HG03196 (cell line): ENCODE data around the gene SEPTIN6.
"Not testable (repeated sequence)": the region's sequence is repeated elsewhere in the genome, so short reads cannot be mapped to it uniquely, and the experiment has no call there.

Source experiments
- ATAC-seq: cut with Tn5 transposase; IDR thresholded peaks from one replicate; pipeline ENCODE4 v1.9.1; 2021; ENCODE audit not compliant: unreplicated experiment

The SEPTIN6 gene

DNA sequence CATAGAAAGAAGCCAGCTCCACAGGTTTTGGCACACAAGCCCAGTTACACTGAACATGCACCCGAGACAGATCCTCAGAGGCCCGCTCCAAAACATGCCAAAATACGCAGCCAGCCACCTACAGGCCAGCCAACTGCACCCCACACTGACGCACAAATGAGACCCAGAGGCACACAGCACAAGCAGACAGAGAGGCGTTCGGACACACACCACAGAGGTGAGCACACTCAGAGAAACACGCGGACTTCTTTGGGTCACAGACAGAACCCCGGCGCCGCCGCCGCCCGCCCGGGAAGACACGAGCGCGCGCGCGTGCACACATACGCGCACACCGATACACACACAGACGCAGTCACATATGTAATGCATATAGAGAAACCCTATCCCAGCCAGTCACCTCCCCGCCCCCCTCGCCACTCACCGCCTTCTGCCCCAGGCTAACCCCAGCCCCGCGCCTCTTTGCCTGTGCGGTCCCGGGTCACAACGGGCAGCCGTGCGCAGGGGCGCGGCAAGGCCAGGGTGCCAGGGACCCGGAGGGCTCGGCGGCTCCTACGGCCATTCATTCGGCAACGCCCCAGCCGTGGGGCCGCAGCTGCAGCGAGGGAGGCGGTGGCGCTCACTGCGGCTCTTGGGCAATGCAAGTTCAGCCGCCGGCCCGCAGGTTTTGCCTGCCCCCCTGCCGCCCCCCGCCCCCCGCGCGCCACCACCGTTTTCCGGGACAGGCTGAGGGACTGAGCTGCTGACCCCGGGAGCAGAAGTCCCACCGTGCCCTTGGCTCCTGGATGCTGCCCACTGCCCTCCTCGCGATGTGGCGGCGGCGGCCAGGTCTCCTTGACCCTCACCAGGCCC, 553 bp downstream of the SEPTIN6 start:
- ATAC-seq, result no peak

DNA sequence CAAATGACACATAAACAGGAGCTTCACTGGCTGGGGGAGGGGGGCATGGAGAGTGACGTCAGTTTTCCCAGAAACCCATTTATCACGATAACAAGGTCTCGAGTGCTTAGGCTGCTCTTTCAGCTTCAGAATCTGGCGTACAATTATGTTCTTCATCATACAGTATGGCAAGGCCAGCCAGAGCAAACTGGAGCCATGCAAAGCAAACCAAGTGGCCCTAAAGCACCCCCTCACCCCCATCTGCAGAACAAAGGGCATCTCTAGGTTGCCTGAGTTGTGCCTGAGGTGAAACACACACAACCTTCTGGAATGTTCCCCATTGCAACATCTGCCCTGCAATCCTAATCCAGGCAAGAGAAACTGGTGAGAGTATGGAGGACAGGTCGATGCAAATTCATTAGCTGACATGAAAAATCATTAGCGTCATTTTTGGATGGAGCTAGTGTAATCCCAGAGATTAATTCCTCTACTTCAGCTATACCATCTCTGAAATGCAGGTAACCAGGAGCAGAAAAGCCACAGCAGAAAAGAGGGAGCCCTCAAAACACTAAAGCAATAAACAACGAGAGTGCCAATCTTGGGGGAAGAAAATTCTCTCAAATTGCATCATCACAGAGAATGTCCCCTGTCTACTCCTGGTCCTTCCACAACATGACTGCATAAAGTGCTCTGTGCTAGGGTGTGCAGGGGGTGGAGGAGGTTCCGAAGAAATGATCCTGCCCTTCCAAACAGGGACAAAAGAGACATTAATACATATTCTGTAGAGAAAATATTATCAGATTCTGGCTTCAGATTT, 1.8 kb downstream of the SEPTIN6 start:
- ATAC-seq, result no peak

DNA sequence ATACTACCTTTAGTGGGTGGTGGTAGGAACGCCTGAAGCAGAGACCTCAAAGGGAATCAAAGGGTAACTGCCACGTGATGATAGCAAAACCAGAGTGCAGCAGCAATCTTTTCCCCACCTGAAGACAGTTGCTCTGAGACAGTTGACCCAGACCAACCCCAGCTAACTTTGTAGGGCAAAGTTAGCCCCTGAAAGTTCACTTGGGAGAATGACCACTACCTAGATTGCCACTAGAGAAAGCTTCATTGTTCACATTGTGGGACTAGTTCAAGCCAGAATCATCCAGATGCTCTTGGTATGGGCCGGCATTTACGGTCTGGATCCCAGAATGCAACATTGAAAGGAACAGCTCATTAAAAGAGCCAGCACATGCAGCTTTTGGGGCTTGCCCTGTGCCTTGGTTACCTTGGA, 4.1 kb downstream of the SEPTIN6 start:
- ATAC-seq, result no peak

DNA sequence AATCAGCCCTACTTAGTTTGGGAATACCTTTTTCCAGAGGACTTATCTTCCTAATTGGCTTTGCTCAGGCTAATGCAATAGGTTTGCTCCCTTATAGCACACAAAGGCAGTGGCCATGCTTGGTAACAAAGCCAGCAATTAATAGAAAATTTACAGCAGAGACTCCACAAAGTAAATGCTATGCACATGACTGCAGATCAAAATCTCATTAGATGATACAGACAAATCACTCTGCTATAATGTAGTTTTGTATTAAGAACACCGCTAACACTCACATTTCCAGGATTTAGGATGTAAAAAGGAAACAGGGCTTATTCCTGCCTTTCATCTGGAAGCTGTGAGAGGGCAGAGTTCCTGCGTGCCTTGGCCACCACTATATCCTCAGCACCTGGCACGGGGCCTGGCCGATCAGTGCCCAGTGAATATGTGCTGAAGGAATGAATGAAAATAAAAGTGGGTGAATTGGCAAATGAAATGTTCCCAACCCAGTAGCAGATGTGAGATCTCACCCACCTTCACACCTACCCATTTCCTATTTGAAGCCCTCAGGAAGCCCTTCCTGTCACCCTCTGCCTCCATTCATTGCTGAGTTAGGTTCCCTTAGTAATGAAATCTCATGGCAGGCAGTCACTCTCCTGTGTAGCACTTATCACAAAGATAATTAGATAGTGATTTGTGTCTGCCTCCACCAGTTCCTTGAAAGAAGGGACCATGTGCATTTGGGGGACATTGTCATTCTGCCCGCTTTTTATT, 5.1 kb downstream of the SEPTIN6 start:
- no peak for ATAC-seq

DNA sequence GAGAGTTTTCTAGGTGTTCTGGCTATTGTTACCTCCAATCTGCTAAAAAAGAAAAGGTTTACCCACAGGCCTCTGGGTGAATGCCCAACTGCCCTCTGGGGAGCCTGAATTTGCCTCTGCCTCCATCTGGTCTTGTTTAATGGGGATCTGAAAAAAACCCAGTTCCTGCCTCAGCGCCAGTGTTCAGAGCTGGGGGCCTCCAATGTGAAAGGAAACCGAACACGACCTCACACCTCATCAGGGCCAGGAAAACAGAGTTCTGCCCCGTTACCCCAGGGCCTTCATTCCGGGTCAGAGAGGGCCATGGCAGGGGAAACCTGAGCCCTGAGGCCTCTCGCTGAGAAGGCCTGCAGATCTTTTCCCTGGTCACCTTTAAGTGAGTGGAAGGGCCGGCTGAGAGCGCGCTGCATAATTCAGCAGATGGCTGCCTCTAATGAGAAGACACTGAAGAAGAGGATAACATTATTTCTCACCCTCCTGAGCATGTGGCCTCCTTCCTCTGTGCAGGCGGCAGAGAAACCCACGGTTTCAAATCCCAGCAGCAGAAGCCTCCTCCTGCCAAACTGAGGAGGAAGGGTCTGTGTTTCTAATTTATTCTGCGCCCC, 6.8 kb downstream of the SEPTIN6 start:
- peak; percentile 37 for ATAC-seq

DNA sequence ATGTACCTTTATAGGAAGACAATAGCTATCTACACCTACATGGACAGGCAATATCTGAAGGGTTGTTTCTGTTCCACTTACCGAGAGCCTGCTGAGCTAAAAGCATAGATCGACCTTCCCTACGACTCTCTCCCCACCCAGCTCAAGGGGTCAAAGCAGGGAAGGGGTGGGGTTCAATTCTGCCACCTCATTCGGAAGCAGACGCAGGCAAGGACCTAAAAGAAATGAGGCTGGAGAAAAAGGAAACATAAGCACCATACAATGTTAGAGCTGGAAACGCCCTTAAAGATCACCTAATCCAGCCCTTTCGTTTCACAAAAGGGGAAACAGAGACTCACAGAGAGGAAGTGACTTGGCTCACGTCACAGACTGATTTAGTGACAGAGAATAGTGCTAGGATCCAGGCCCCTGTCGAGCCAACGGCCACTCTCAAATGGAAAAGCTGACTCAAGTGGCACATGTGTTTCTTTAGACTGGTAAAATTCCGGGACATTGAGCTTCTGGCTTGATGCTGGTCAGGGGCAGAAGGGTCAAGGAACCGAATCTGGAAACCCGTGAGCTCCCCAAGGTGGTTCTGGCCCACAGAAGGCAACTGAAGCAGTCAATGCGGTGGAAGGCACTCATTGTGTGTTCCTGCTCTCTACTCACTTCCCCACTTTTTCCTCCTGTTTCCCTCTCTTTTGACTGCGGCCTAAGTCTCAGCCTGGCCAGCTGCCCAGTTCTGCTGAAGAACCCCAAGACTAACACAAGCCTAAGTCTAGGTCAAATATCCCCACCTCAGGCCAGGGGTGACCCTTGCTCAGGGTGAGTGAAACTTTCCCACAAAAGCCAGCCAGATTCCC, 7.5 kb downstream of the SEPTIN6 start:
- ATAC-seq, result no peak

DNA sequence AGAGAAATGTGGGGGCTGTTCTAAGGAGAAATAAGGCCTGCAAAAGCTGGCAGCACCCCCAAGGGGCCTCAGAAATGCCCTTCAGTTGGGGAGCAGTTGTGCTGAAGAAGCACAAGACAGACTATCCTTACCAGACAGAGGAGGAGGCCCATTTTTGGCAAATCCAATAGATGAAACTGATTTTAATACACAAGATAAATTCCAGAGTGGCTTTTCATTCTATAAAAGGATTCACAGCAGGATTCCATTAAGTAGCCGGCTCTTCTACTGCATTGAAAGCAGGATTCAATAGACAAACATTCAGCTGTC, 8.1 kb downstream of the SEPTIN6 start:
- no peak for ATAC-seq

DNA sequence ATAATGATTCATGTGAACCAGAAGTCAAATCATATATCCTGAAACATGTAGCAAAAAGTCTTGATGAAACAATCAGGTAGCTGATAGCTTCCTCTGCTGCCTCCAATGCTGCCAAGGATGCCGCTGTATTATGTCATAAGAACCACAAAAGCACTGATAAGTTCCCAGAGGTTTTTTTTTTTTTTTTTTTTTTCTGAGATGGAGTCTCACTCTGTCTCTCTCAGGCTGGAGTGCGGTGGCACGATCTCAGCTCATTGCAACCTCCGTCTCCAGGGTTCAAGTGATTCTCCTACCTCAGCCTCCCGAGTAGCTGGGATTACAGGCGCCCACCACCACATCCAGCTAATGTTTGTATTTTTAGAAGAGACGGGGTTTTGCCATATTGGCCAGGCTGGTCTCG, 8.7 kb downstream of the SEPTIN6 start:
- ATAC-seq, result not testable (repeated sequence)

DNA sequence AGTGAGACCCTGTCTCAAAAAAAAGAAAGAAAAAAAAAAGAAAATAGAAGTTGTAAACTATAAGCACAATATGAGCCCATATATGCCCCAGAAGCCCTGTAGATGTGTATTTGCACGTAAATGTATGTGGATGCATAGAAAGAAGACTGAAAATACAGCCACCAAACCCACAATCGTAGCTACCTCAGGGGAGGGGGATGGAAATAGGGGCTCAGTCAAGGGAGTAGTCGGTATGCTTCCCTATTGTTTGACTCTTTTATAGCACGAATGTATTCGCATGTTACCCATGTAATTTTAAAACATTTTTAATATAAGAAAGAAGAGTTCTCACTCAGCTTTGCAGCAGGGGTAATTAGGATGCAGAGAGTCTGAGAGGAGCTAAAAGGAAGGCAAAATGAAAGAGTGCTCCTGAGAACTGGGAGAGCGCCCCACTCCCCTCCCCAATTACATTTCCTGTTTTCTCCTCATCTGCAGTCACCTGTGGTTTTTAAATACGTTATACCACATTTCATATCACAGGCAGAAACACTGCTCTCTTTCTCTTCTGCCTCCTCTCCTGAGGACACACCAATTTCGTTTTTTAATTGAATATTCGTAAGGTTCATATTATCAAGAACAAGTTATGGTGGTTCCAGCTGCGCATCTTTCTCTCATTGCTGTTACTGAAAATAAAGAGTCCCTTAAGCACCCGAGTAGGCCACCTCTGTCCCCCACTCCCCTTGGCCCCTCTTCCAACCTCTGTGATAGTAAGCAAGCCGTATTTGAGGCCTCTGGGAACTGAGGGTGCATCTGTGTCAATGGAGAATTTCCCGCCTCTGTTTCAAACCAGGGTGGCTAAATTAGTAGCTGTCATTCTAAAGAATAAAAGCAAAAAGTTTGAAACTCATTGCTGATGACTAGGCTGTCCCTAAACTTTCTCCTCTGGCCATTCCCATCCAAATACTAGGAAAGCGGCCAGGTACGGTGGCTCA, 10.7 kb downstream of the SEPTIN6 start:
- ATAC-seq, result no peak

DNA sequence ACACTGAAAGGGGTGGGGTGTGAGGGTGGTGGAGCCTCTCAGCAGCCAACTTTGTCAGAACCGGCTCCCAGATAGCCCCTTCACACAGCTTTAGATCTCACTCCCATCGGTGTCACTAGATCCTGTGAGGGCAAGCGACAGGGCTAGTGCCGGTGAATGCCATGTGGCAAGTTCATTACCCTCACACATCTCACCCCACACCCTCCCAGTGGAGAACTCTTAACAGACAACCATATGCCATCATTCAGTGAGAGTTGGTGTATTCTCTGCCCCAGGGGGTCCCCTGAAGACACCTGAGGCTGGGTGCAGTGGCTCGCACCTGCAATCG, 15.3 kb downstream of the SEPTIN6 start:
- ATAC-seq, result no peak

DNA sequence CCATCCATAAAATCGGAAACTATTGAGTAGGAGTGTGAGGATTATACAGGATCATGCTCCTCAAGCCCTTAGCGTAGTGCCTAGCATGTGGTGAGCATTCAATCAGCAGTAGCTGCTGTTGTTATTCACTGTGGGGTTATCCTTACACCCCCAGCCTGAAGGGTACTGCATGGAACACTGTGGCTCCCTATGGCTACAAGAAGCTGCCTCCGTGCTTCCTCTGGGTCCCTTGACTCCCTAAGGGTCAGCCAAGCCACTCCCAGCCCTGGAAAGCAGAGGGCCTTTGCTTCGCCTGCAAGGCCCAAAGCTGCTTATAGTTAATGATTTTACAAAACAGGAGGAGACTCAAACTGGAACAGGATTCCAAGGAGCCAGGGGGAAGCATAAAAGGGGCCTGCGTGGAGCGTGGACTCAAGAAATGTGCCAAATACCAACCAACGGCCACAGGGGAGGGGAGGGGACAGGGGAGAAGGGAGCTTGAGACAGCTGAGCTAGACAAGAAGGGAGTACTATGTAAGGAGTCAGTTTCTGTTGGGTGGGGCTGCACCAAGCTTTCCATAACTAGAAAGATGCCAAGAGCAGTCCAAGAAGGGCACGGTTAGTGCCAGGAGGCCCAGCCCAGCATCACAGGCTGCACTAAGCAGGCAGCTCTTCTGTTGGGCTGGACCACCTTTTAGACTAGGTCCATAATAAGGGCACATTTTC, 15.9 kb downstream of the SEPTIN6 start:
- ATAC-seq, result no peak

DNA sequence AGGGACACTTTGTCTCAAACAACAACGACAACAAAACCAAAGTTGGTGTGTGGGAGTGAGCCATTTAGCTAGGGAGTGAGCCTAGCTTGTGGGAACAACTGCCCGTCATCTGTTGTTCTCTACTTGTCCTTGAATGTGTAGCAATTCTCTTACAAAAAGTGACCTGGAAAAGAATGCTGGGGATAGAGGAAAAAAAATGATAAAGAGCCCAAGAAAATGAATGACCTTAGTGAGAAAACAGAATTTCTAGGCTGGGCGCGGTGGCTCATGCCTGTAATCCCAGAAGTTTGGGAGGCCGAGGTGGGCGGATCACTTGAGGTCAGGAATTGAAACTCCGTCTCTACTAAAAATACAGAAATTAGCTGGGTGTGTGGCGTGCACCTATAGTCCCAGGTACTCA, 19.6 kb downstream of the SEPTIN6 start:
- no peak for ATAC-seq

DNA sequence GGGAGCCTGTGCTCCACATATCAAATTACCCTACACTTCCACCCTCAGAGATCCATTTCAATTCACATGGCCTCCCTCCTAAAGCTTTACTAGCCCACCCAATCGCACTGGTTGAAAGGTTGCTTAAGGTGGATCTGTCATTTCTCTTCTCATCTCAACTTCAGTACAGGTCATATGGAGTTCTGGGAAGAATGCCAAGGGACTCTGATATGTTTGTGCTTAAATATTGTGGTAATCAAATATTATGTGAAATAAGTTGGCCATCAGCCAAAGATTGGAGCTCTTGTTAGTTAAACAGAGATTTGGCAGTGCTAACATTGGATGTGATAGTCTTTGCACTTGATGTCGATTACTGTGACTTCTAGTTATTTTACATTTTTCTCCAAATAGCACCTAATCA, 20.5 kb downstream of the SEPTIN6 start:
- no peak for ATAC-seq

DNA sequence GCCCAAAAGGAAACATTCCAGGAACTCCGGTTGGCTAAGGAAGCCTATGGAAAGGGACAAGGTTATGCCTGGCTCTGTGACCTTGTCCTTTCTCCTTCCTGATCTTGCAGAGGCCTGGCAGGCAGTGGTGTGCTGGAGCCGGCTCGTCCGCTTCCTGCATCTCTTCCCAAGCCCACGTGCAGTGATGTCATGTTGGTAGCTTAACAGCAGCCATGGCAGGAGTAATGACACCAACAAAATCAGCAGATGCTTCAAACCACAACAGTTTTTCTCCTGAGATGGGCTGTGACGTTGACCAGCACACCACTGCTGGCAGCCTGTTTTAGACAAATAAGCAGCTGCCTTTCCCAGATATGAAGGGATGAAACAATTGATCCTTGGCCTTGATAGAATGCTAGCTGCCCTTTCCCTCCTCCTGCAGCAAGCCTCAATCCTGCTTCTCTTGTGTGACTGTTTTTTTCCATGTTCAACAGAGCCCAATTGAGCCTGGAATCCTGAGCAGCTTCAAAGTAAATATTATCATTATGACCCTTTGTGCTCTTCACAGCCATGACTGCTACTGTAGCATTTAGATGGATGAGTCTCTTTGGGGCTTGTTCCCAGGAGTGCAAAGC, 23.4 kb downstream of the SEPTIN6 start:
- ATAC-seq, result no peak

DNA sequence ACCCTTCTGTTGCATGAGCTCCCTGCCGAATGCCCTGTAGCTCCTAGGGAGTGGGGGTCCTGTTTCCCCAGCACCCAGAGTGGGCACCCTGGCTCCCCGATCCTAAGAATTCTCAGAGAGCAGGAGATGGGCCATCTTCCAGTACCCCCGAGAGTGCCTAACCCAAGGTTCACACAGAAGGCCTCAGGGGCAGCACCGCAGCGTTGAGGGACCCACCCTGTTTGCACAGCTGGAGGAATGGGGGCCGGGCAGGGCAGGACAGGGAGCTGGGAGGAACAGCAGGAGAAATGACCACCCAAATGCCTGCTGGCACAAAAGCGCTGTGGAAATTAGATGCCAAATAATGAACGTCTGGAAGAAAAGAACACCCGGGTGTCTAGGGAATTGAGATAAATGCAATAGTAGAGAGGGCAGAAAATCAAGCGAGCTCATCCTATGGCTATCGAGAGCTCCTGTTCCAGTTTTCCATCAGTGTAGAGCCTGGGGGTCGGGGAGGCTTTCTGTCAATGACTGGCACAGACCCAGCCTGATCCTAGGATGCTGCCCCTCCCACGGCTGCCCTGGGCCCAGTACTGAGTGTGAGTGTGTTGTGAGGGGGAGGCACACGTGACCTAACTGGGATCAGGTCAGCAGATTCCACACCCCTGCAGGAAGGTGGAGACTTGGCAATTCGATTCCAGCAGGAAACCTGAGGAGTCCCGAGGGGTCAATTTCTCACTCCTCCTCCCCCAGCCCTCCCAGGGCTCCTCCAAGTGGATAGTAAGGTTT, 25.7 kb downstream of the SEPTIN6 start:
- ATAC-seq, result no peak

DNA sequence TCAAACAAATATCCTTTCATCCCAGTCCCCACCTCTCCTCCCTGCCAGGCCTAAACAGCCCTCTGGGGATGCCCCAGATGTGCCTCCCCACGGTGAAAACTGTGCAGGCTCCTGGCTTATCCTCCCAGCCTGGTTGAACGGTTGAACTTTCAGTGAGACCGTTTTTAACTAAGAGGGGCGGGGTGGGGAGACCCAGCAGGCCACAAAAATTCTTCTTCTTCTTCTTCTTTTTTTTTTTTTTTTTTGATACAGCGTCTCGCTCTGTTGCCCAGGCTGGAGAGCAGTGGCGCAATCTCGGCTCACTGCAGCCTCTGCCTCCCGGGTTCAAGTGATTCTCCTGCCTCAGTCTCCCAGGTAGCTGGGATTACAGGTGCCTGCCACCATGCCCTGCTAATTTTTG, 28.1 kb downstream of the SEPTIN6 start:
- not testable (repeated sequence) for ATAC-seq

DNA sequence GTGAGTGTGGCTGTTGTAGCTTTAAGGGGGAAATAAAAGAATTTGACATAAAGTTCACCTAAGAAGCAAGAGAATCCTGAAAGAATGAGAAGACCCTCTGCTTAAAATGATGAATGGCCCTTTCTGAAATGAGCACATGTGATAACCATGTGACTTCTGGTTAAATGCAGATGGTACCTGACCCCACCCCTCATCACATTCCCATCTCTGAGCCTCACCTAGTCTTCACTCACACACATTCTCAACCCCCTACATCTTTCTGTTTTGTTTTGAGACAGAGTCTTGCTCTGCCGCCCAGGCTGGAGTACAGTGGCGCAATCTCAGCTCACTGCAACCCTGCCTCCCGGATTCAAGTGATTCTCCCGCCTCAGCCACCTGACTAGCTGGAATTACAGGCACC, 31.5 kb downstream of the SEPTIN6 start:
- no peak for ATAC-seq

DNA sequence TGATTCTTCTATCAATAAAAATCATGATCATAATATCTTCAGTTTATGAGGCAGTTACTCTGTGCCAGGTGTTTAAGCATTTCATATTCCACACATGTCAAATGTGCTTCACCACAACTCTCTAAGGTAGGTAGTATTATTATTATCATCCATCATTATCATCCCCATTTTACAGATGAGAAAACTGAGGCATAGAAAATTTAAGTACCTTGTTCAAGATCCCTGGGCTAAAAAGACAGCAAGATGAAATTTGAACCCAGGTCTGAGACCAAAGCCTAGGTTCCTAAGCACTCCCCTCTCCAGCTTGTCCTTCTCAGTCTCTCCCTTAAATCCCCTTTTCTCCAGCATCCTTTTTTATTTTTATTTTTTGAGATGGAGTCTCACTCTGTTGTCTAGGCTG, 33.4 kb downstream of the SEPTIN6 start:
- ATAC-seq, result no peak
